Left kidney (tissue), 8 donors: Measurements from ENCODE around the gene RBM48. TPM values are rescaled to one million over a fixed set of nuclear protein-coding genes. Genes with fewer than 3 reads are reported as not detected.
"Not testable (repeated sequence)": the region's sequence is repeated elsewhere in the genome, so short reads cannot be mapped to it uniquely, and the experiment has no call there.

Experiments used
- DNase-seq: peaks from one replicate; pipeline ENCODE4 v3.0.0-alpha.2; 2013
- long read RNA-seq, 8 donors: transcript quantifications; one replicate each; lab custom pipeline, GENCODE V29; 2026
- polyA plus RNA-seq: library from polyadenylated mRNA; unstranded; fragments of 120-200 nt; gene quantifications from one replicate; pipeline ENCODE4 v1.2.1, GENCODE V29; 2013; ENCODE audit not compliant: insufficient read length

RBM48 gene
- 20.3 TPM for polyA plus RNA-seq
- long read RNA-seq, donor 1, full-length matches to known transcripts, result 5 of 5 reads
- long read RNA-seq, donor 1, partial matches to known transcripts, result 0 of 5 reads
- long read RNA-seq, donor 1, other reads (novel, unspliced or antisense), result 0 of 5 reads
- long read RNA-seq, donor 2, full-length matches to known transcripts, result 11 of 62 reads
- long read RNA-seq, donor 2, partial matches to known transcripts, result 46 of 62 reads
- long read RNA-seq, donor 2, other reads (novel, unspliced or antisense), result 5 of 62 reads
- long read RNA-seq, donor 3, partial matches to known transcripts, result 0 of 3 reads
- long read RNA-seq, donor 3, other reads (novel, unspliced or antisense), result 0 of 3 reads
- long read RNA-seq, donor 4, result 0 reads
- long read RNA-seq, donor 5, transcript RBM48-201 (5 exons, 1,742 nt), result major isoform, 8 of 14 reads
- long read RNA-seq, donor 5, partial matches to known transcripts, result 6 of 14 reads
- long read RNA-seq, donor 5, other reads (novel, unspliced or antisense), result 0 of 14 reads
- long read RNA-seq, donor 6, full-length matches to known transcripts, result 5 of 5 reads
- long read RNA-seq, donor 6, partial matches to known transcripts, result 0 of 5 reads
- long read RNA-seq, donor 6, other reads (novel, unspliced or antisense), result 0 of 5 reads
- long read RNA-seq, donor 7, full-length matches to known transcripts, result 6 of 6 reads
- long read RNA-seq, donor 7, partial matches to known transcripts, result 0 of 6 reads
- long read RNA-seq, donor 7, other reads (novel, unspliced or antisense), result 0 of 6 reads
- long read RNA-seq, donor 8, full-length matches to known transcripts, result 2 of 2 reads
- long read RNA-seq, donor 8, partial matches to known transcripts, result 0 of 2 reads
- long read RNA-seq, donor 8, other reads (novel, unspliced or antisense), result 0 of 2 reads

DNA sequence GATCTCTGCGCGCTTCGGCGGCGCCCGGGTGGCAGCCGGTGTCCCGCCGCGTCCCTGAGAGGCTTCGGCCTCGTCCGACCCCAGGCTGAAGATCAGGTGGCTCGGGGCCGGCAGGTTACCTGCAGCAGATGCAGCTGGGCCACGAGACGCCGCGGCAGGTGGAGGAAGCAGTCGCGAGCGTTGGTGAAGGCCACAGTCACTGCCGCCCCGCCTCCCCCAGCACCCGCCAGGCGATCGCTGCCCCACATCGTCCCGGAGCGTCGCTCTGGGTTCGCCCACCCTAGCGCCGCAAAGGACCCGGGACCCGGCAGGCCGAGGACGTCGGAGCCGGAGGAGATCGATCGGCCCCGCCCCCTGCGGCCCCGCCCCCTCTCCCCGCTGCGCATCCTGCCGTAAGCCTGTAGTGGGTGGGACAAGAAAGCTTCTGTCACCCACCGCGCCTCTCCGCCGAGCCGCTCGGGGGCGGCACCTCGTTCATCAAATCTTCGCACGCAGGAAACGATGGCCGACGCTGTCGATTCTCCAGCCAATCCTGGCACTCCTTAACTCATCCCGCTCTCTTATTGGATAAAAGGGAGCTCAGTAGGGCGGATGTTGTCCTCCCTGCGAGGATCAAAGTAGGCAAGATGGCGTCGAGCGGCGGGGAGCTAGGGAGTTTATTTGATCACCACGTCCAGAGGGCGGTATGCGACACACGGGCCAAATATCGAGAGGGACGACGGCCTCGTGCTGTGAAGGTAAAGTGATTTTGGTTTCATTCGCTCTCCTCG lies at the start of gene RBM48, which contains the start of gene PEX1:
Gene RBM48, plus strand, starts transcription at position 608 of the 770 bp plus-strand sequence. Its CDS starts 19 bp downstream, at position 627.
Gene PEX1, minus strand, starts transcription at position 333 of the 770 bp plus-strand sequence. Its CDS starts 85 bp downstream, at position 248.
- DNase-seq, result peak; percentile 99

DNA sequence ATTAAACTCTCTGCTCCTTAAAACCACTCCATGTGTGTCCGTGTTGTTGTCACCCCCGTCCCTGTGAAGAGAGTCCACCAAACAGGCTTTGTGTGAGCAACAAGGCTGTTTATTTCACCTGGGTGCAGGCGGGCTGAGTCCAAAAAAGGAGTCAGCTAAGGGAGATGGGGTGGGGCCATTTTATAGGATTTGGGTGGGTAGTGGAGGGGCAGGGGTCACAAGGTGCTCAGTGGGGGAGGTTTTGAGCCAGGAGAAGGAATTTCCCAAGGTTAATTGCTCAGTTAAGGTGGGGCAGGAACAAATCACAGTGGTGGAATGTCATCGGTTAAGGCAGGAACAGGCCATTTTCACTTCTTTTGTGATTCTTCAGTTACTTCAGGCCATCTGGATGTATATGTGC lies 49.4 kb upstream of the RBM48 start:
- DNase-seq, result not testable (repeated sequence)

DNA sequence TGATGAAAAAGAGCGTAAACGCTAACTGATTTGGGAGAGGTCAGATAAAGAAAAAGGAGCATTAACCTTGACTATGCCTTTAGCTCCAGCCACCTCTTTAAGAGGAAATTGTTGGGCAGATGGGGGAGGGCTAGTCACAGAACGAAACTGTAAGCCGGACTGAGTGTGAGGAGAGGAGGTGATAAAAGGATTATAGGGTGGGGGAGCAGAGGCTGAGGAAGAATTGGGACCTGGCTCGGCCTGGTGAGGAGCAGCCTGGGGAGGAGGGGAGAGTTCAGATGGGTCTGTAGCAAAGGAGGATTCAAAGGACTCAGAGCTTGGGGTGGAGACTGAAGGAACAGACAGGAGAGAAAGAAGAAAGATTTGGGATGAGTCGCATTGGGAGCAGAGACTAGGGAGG lies 45.0 kb upstream of the RBM48 start:
- DNase-seq, result not testable (repeated sequence)

DNA sequence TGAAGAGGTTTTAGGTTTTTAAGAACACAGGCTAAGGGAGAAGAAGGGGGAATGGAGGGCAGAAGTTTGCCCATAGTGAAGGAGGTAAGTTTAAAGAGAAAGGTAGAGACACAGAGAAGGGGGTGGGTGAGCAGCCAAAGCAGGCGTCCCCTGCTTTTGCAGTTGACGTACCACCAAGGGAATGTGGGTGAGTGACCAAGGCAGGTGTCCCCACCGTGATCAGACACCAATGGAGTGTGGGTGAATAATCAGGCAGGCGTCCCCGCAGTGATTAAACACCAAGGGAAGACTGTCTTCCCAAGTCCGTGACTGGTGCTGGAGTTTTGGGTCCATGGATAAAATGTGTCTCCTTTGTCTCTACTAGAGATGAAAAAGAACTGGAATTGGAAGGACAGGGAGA lies 44.4 kb upstream of the RBM48 start:
- not testable (repeated sequence) for DNase-seq

DNA sequence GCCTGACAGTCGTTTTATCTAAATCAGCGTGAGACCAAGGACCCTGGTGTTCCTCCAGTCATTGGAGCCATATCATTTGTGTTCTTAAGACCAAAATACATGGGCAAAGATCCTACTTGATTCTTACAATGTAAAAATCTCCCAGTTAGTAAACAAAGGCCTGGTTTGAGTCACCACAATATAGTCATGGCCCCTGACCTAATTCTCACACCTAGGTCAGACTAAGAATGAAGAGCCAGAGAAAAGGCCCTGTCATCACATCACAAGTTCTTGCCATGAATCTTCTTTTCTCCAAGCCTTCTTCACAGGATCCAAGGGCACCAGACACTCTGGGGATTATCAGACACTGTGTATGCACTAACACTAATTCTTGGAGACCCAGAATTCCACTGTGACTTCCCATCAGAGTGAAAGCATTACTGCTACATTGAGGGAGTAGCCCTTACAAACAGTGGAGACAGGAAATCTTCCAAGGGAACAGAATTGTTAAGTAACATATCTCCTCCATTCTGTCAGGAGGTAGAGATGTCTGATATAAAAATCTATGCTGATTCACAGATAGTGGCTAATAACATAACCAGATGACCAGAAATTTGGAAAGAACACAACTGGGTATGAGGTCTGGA lies 43.2 kb upstream of the RBM48 start:
- DNase-seq, result no peak

DNA sequence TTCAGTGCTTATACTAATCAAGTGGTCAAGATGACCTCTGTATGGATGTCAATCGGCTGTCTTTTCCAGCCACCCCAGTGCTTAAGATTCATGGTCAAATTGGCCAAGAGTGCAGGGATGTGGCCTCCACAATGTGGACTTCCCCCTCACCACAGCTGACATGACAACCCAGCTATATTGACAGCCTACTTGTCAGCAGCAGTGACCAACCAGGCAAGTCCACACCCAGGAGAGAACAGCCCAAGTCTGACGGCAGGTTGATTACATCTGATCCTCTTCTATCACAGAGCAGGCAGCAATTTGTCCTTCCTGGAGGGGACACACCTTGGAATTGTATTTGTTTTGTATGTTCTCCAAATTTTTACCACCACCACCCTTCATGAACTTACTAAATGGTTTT lies 42.6 kb upstream of the RBM48 start:
- no peak for DNase-seq

DNA sequence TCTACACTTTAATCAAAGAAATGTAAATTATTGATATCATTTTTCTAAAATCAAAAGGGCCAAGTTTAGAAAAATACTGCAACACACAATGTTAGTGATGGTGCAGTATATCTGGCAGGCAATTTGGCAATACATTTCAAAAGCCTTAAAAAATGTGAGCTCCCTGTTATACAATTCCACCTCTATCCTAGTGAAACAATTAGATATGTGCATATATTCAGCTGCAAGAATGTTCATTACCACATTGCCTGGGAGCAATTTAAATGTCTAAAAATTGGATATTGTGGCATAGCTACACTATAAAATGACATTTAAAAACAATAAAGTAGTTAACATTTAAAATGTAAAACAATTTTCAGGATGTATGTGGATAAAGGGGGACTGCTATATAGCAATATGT lies 40.8 kb upstream of the RBM48 start:
- no peak for DNase-seq

DNA sequence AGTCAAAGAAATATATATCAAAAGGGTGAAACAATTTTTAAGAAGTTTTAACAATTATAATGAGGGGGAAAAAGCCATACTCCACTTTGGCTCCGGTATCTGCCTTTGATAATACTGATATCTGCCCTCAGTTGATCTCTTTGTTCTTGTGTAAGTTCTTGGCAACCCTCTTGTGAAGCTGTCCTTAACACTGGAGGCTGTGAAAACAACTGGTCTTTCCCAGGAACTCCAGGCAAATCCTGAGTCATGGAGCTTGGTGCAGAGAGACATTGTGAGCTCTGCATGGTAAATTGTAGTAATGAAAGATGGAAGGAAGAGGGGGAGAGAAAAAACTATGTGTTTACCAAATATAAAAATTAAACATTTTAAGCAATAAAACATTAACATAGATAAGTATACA lies 39.0 kb upstream of the RBM48 start:
- no peak for DNase-seq

DNA sequence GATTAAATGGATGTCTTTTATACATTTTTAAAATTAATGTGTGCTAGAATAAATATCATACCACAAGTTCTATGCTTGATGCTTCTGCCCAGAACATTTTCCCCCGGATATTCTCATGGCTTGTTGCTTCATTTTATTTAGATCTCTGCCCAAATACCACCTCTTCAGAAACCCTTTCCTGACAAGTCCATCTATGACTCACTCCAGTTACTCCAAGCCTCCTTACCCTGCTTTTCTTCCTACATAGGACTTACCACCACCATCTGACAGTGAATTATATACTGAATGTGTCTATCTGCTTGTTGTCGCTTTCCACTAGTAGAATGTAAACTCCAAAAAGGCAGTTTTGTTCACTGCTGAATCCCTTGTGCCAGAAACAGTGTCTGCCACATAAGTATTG lies 31.7 kb upstream of the RBM48 start:
- DNase-seq, result no peak

DNA sequence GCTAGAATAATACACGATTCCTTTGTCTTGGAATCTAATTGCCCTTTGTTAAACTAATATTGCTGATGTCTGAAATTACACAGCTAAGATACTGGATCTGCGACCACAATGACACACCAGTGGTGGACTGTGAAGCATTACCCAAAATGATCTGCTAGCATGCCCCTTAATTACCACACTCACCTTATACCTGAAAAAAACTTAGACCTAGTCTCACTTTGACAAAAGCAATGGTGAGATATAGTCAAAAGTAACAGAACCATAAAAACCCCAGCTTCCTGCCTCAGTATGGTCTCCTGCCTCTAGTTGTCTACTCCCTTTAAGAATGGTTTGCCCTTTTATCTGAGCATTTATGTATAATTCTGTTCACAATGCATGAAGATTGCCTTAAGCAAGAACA lies 30.0 kb upstream of the RBM48 start:
- no peak for DNase-seq

DNA sequence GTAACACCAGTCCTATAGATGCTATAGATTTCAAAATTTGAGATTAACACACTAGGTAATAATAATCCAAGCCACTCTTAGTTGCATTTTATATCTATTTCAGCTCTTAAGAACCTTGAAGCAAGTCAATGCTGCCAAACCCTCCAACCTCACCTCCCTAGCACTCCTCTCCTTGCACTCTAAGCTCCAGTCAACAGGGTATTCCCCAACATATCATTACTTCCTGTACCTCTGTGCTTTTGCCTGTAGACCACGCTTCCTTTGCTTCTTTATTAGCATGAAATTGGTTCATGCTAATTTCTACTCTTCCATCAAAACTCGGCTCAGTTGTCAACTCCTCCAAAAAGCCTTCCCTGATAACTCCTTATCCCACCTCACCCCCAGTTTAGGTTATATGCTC lies 24.8 kb upstream of the RBM48 start:
- no peak for DNase-seq

DNA sequence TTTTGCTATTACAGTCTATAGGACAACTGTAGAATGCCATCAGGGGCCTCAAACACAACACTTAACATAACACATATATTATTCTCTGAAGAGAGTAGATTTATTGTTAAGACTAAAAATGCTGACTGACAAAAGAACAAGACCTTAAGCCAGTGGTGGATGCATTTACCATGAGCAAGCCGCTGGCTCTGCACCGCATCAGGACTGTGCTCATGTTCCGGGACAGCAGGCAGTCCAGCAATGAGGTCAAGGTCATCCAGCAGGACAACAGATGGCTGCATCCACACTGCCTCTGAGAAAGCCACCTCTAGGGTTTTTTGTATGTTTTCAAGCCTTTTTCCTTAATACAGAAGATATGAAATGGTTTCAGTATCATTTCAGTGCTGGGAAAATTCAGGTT lies 24.0 kb upstream of the RBM48 start:
- no peak for DNase-seq

DNA sequence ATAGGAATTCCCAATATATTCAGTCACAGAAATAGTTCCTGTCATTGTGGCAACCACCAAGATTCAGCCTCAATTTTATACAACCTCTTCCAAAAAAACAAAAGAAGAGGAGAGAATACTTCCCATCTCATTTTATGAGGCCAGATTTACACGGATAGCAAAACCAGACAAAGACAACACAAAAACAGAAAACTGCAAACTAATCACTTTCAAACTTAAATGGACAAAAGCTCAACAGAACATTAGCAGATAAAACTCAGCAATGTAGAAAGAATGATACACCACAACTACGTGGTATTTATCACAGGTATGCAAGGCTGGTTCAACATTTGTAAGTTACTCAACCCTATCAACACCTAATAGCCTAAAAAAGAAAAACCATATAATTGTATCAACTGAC lies 22.2 kb upstream of the RBM48 start:
- no peak for DNase-seq

DNA sequence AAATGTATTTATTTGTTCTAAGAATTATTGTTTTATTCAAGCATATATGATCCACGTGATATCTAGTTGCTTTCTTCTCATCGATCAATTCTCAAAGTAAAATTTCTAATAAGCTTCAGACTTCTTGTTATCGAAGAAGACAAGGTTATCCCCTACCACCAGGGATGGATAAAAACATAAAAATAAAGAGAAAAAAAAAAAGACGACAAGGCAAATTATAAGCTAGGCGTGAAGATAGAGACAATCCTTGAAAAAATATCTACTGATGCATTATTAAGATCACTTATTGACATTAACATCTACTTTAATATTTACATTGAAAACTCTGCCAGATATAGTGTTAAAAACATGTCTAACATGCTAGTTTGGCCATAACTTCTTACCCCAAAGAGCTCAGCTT lies 19.6 kb upstream of the RBM48 start:
- no peak for DNase-seq

DNA sequence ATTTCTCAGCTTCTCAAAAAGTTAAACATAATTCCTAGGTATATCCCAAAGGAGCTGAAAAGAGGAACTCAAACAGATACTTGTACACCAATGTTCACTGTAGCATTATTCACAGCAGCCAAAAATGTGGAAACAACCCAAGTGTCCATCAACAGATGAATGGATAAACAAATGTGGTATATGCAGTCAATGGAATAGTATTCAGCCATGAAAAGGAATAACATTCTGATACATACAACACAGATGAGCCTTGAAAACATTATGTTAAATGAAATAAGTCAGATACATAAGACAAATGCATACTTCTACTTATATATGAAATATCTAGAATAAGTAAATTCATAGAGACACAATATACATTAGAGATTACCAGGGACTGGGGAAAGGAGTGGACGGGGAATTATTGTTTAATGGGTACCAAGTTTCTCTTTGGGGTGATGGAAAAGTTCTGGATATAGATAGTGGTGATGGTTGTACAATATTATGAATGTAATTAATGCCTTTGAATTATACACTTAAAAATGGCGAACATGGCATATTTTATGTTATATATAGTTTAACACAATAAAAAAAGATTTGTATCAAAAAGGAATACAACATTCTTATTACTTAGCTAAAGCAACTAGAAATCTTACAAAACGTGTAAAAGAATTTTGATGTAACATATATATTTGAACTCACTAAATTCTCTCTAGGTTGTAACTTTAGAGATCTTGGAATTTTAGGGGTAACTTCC lies 15.3 kb upstream of the RBM48 start:
- DNase-seq, result no peak

DNA sequence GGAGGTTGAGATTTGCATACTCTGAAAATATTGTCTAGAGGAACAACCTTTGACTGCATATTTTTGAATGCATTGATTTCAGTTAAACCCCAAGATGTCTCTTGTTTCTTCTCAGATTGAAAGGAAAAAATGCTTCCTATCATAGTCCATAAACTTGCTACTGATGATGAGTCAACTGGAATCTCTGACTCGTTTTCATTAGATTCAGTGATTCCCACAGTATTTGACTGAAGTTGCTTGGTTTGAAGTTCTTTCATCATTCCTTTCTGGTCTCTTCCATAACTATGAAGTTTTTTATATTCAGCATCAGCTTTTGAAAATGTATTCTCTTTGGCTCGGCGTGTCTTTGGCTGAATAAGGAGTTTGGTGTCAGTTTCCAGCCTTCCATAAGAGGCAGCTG lies 11.0 kb upstream of the RBM48 start:
- no peak for DNase-seq

DNA sequence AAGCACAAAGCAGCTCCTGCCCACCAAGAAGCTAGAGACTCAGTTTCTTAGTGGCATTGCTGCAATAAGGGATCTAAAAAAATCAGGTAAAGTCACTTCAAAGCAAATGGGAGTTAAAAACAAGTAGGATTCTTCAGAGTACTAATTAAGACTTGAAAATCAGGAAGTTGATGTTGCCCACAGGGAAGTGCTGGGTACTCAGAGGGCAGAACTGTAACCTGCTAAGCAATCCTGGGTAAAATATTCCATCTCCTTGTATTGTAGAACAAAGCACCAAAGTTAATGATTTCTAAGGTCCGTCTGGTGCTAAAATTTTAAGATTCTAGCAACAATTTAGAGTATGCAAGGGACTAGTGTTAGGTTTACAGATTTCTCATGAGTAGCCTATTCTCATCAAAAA lies 8.6 kb upstream of the RBM48 start:
- no peak for DNase-seq

DNA sequence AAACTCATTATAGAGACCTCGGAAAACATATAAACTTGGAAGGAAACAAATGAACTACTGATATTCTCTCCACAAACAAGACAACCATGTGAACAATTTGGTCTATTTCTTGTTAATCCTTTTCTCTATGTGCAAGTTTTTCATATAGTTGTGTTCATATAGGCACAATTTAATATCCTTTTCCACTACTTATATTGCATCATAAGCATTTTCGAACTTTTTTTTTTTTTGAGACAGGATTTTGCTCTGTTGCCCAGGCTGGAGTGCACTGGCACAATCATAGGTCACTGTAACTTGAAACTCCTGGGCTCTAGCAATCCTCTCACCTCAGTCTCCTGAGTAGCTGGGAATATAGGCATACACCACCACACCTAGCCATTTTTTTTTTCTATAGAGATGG lies 5.5 kb upstream of the RBM48 start:
- no peak for DNase-seq

DNA sequence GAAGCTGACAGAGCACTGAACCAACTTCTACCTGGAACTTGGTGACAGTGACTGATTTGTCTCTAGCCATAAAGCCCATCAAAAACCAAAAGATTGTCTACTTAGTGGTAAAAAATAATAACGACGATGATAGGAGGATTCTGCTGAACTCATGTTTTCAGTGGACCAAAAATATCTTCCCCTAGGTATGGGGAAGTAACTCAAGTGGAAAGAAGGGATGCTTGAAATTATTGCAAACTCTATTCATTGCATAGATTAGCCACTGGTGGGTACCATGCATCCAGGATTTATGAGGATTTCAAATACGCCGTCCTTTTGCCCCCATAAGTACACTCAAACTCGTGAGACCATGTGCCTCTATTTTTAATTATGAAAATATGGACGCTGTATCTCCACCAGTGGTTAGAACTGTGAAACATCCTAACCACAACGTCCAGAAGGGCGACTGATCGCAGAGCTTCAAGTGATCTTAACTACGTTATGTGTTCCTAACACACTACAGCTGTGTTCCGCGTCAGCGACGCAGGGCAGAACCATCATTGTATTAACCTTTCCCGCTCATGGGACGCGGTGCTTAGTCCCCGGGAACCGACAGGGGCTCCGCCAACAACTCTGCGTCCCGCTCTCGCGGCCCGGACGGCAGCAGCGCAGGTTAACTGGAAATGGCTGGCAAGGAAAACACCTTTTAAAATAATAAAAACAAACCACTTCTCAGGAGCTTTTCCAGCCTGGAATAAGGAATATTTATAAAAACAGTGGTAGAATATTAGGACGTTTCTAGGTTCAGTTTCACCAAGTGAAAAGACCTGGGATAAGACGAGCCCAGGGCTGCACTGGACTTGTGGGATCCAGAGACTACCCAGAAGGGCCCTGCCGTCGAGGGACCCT lies 1.1 kb upstream of the RBM48 start:
- DNase-seq, result peak; percentile 39

DNA sequence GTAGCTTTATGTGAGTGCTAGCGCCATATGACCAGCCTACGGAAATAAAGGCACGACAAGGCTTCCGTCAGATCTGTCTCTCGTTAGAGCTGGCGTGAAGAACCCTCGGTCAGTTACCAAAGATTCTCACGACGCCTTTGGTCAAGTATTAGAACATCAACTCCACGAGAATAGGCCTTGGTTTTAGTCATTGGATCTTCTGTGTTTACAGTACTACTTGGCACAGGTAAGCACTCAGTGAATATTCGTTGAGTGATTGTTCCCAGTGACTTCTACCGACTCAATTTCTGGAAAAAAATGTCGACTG lies 316 bp downstream of the RBM48 start:
- no peak for DNase-seq
